Type B pancreatic cell (in vitro differentiated cells): ENCODE measurements around the gene RHEBL1. TPM values are rescaled to one million over a fixed set of nuclear protein-coding genes. Genes with fewer than 3 reads are reported as not detected.

ENCODE experiments used
- DNase-seq: peaks from one replicate; pipeline ENCODE4 v3.0.0; 2021; ENCODE audit warnings: mixed read lengths; ENCODE audit not compliant: unreplicated experiment; ENCODE audit errors: extremely low spot score
- H3K27ac Mint-ChIP-seq: 2 replicates; pipeline ENCODE4 v1.8.0; 2021; ENCODE audit warnings: mild to moderate bottlenecking, mixed read lengths
- H3K27me3 Mint-ChIP-seq: 2 replicates; pipeline ENCODE4 v1.8.0; 2021; ENCODE audit warnings: mixed read lengths
- H3K36me3 Mint-ChIP-seq: 2 replicates; pipeline ENCODE4 v1.8.0; 2021; ENCODE audit warnings: mixed read lengths
- H3K4me1 Mint-ChIP-seq: one replicate; pipeline ENCODE4 v1.8.0; 2021; ENCODE audit warnings: mixed read lengths; ENCODE audit not compliant: unreplicated experiment
- H3K4me3 Mint-ChIP-seq: 2 replicates; pipeline ENCODE4 v1.8.0; 2021; ENCODE audit warnings: mild to moderate bottlenecking, mixed read lengths
- H3K9me3 Mint-ChIP-seq: 2 replicates; pipeline ENCODE4 v1.8.0; 2021; ENCODE audit warnings: mixed read lengths
- total RNA-seq: library from RNA; stranded (reverse); gene quantifications from 2 replicates; pipeline ENCODE4 v1.2.1, GENCODE V29; 2021; ENCODE audit warnings: low replicate concordance
- TF ChIP-seq, protein P1 (sequence below): fragments of 200-600 bp; sonication (generic); conservative IDR thresholded peaks from 2 replicates; pipeline ENCODE4 v1.5.0; 2021; ENCODE audit warnings: antibody characterized with exemption, mild to moderate bottlenecking

Gene RHEBL1
- total RNA-seq, 1 donor from 2014 or later: 1.8 TPM

DNA sequence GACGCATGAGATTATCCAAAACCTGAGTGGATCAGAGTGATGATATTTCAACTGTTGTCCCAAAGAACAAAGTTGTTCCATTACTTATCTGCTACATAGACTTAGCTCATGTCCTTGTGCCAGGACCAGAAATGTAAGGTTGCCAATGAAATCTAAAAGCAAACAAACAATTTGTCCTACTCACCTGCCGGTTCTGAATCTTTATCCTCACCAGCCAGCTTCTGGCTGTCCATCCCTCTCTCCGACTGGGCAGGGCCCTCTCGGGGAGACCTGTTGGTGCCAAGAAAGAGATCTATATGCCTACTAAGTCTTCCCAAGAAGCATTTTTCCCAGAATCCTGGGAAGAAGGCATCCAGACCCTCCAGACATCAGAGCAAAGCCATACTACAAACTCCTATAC is 14.7 kb downstream of the RHEBL1 start:
- H3K27me3 Mint-ChIP-seq: no peaks in the 10 kb centered on the region
- H3K36me3 Mint-ChIP-seq: peaks cover 22% of the 10 kb centered on the region
- TF ChIP-seq, protein P1, sequence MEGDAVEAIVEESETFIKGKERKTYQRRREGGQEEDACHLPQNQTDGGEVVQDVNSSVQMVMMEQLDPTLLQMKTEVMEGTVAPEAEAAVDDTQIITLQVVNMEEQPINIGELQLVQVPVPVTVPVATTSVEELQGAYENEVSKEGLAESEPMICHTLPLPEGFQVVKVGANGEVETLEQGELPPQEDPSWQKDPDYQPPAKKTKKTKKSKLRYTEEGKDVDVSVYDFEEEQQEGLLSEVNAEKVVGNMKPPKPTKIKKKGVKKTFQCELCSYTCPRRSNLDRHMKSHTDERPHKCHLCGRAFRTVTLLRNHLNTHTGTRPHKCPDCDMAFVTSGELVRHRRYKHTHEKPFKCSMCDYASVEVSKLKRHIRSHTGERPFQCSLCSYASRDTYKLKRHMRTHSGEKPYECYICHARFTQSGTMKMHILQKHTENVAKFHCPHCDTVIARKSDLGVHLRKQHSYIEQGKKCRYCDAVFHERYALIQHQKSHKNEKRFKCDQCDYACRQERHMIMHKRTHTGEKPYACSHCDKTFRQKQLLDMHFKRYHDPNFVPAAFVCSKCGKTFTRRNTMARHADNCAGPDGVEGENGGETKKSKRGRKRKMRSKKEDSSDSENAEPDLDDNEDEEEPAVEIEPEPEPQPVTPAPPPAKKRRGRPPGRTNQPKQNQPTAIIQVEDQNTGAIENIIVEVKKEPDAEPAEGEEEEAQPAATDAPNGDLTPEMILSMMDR: no peak
- H3K4me1 Mint-ChIP-seq: peaks cover 36% of the 10 kb centered on the region
- DNase-seq: no peak
- no peak overlapping the region for H3K27ac Mint-ChIP-seq
- H3K4me3 Mint-ChIP-seq: no peak overlapping the region
- no peaks in the 10 kb centered on the region for H3K9me3 Mint-ChIP-seq

DNA sequence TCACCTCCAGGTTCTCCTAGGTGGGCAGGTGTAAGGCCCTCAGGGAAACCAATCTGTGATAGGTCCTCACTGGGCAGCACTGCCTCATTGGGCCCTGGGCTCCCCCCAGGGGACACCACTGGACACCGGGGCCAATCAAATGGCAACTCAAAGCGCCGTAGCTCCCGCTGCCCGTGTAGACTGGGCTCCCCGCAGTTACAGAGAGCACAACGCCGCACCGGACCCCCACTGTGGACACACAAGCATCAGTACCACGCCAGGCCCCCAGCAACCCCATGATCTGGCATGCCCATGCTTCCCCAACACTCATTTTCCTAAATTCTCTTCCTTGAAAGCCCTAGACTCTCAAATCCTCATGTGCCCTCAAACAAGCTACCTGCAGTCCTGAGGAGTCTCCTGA is 15.3 kb downstream of the RHEBL1 start:
- H3K9me3 Mint-ChIP-seq: no peaks in the 10 kb centered on the region
- DNase-seq: no peak
- H3K4me3 Mint-ChIP-seq: no peak overlapping the region
- TF ChIP-seq, protein P1: no peak
- H3K4me1 Mint-ChIP-seq: peaks cover 36% of the 10 kb centered on the region
- no peak overlapping the region for H3K27ac Mint-ChIP-seq
- H3K36me3 Mint-ChIP-seq: peaks cover 22% of the 10 kb centered on the region
- no peaks in the 10 kb centered on the region for H3K27me3 Mint-ChIP-seq

DNA sequence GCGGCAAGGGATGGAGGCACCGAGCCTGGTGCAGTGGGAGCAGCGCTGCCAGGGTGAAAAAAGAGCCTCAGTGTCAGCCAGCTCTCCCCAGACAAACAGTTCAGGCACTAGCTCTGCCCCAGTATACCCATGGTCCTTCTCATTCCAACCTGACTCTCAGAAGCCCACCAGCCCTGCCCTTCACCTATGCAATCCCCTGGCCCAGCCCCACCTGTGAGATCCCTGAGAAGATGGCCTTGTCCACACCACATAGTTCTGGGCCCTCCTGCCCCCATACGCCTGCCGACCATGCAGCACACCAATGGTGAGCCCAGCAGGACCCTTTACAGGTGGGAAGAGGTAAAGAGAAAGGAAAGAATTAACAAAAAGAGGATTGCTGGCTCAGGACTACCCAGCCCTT is 15.7 kb downstream of the RHEBL1 start:
- TF ChIP-seq, protein P1: no peak
- Mint-ChIP-seq H3K27me3 (no peaks in the 10 kb centered on the region), H3K9me3 (no peaks in the 10 kb centered on the region), H3K4me1 (peaks cover 36% of the 10 kb centered on the region), H3K27ac (no peak overlapping the region), H3K4me3 (no peak overlapping the region), H3K36me3 (peaks cover 22% of the 10 kb centered on the region)
- DNase-seq: no peak

DNA sequence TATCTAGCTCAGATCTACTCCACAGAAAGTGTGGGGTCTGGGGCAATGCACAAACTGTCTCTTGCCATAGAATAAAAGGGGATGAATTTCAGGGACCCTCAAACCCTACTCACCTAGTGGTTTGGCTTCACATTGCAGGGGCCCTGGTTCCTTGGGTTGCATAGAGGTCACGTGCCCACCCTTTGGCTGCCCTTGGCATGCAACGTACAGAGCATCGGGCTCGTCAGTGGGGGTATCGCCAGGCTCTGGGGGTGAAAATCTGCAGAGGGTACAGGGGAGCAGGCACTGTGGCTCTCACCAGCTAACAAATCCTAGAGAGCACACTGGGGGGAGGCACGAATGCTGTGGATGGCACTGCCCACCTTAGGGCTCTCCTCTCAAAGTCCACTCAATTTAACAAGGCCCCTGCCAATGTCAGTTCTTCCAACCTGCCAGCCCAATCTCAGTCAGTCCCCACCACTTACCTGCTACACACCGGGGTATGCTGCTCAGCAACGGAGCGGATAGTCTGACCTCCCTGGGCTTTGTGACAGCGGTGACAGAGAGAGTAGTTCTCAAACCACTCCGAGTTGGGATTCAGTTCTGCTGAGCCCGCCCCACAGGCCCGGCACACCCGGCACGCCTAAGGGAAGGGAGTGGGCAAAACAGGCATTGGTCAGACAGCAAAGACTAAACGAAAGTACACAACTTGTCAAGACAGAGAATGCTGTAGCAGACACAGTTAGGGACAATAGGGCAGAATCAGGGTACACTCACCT is 17.1 kb downstream of the RHEBL1 start:
- no peak overlapping the region for H3K4me3 Mint-ChIP-seq
- no peak for DNase-seq
- no peaks in the 10 kb centered on the region for H3K27me3 Mint-ChIP-seq
- H3K36me3 Mint-ChIP-seq: peaks cover 31% of the 10 kb centered on the region
- H3K27ac Mint-ChIP-seq: no peak overlapping the region
- H3K9me3 Mint-ChIP-seq: no peaks in the 10 kb centered on the region
- H3K4me1 Mint-ChIP-seq: peaks cover 30% of the 10 kb centered on the region
- TF ChIP-seq, protein P1: peak; percentile 35

DNA sequence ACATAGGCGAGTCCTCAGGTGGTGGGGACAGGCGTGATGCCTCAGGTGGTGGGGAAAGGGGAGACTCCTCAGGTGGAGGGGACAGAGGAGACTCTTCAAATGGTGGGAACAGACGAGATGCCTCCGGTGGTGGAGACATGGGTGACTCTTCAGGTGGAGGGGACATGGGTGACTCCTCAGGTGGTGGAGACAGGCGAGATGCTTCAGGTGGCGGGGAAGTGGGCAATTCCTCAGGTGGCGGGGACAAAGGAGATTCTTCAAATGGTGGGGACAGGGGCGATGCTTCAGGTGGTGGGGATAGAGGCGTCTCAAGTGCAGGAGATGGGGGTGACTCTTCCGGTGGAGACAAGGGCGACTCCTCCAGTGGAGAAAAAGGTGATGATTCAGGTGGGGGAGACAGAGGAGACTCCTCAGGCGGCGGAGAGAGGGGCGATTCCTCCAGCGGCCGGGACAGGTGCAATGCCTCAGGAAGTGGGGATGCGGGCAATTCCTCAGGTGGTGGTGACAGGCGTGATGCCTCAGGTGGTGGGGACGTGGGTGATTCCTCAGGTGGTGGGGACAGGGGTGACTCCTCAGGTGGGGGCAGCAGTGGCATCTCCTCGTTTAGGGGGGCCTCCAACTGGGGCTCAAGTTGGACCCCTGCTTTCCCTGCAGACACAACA is 17.9 kb downstream of the RHEBL1 start:
- Mint-ChIP-seq H3K27me3 (no peaks in the 10 kb centered on the region), H3K36me3 (peaks cover 27% of the 10 kb centered on the region), H3K27ac (no peak overlapping the region), H3K9me3 (no peaks in the 10 kb centered on the region), H3K4me1 (peaks cover 23% of the 10 kb centered on the region), H3K4me3 (no peak overlapping the region)
- no peak for DNase-seq
- TF ChIP-seq, protein P1: no peak
